Psoas muscle (tissue), 8 donors: ENCODE measurements around the gene TXN2. TPM values are rescaled to one million over a fixed set of nuclear protein-coding genes. Genes with fewer than 3 reads are reported as not detected.
"Not testable (repeated sequence)": the region's sequence is repeated elsewhere in the genome, so short reads cannot be mapped to it uniquely, and the experiment has no call there.

ENCODE experiments used
- ATAC-seq, 4 donors: fragments of 200-7000 bp; cut with Tn5 transposase; one replicate each; pipeline ENCODE4 v1.9.1; 2020; ENCODE audit warnings: moderate library complexity in 3 of 4, mild to moderate bottlenecking in 2 of 4
- DNase-seq, 2 donors: peaks; one replicate each; pipeline ENCODE4 v3.0.0-alpha.2; 2020
- H3K27ac ChIP-seq: fragments of 200-600 bp; one replicate; pipeline ENCODE4 v1.8.0; 2022
- H3K27me3 ChIP-seq, 3 donors: fragments of 200-600 bp in 1 of 3; one replicate each; pipeline versions ENCODE4 v1.6.1 to v1.8.0; 2013 to 2022; ENCODE audit warnings: low read length in 2 of 3, mild to moderate bottlenecking in 2 of 3, moderate library complexity in 1 of 3; ENCODE audit not compliant: insufficient read depth in 3 of 3
- H3K36me3 ChIP-seq, 2 donors: fragments of 200-600 bp in 1 of 2; one replicate each; pipeline versions ENCODE4 v1.6.1 to v1.8.0; 2013 to 2022; ENCODE audit warnings: low read depth in 1 of 2, mild to moderate bottlenecking in 1 of 2, moderate library complexity in 1 of 2; ENCODE audit not compliant: insufficient read depth in 1 of 2
- H3K4me1 ChIP-seq: fragments of 200-600 bp; one replicate; pipeline ENCODE4 v1.8.0; 2022
- H3K4me3 ChIP-seq: fragments of 200-600 bp; one replicate; pipeline ENCODE4 v1.8.0; 2022; ENCODE audit warnings: mild to moderate bottlenecking
- H3K9me3 ChIP-seq: fragments of 200-600 bp; one replicate; pipeline ENCODE4 v1.8.0; 2022
- CTCF ChIP-seq: fragments of 200-600 bp; IDR thresholded peaks from one replicate; pipeline ENCODE4 v1.8.0; 2022; ENCODE audit warnings: antibody characterized with exemption
- WGBS, 3 donors: extraction: QIAGEN DNeasy Blood & Tissue Kit; methylation state at CpG; one replicate each; pipeline versions ENCODE4 v1.1.6 to v1.1.7; 2013; 5-methylcytosine and 5-hydroxymethylcytosine counted together
- intact Hi-C, 2 donors: fragments of 100-400 bp; cut with DNase I; formaldehyde crosslinking; loops; one replicate each; pipeline versions ENCODE4 v1.11.0 to v1.14.2; 2022
- polyA plus RNA-seq, 3 donors: library from polyadenylated mRNA; stranded (reverse); fragments of 200-250 nt; gene quantifications; one replicate each; pipeline ENCODE4 v1.2.3, GENCODE V29; 2013
- total RNA-seq, 4 donors: library from RNA; stranded (reverse); fragmentation: NEBNext Ultra II Directional in 2 of 4; extraction: Animal tissue kit (Norgen Biotek cat#: 25700) in 2 of 4; gene quantifications; one replicate each; pipeline versions ENCODE4 v1.2.1 to v1.2.4, GENCODE V29; 2021 to 2023
- donor health status: healthy with polysubstance abuse.
- donor health status: DM: no; HTN: no; CAD: no; lungs with moderate emphysema.
- donor health status: Bipolar disorder and iron deficiency.
- donor health status: healthy.
- donor health status: DM: yes; HTN: yes; CAD: no.
- donor health status: DM: no; HTN: no; CAD: no.
- donor health status: DM: no; HTN: no; CAD: no.
- donor health status: DM: yes; HTN: yes; CAD: no.

The TXN2 gene
- total and polyA plus RNA-seq, 7 donors = 83.9 to 155 (median 115) TPM

- Histone ChIP-seq H3K36me3 (no peaks in the 10 kb centered on the region), H3K27ac (peak overlapping the region; percentile 96), H3K4me1 (peaks cover 48% of the 10 kb centered on the region), H3K4me3 (no peak overlapping the region), H3K9me3 (no peaks in the 10 kb centered on the region), H3K27me3 (no peaks in the 10 kb centered on the region)
- intact Hi-C loops = loop anchor here in 1 of 2 donors (5.0 kb wide), 2 partner anchors 35 to 65 kb away; partner anchors contain the start of gene MYH9
- TF ChIP-seq CTCF = no peak
- no peak for ATAC-seq
- no peak for DNase-seq
- 72 to 74% (median 74%) methylated on average over 9 of the region's 9 CpGs for WGBS, 3 donors
Observed at GRCh38 chr22:36452250-36452977, 29.0 kb downstream of the TXN2 start.

GRCh38 chr22:36450923-36451322, 30.5 kb downstream of the TXN2 start:
- Histone ChIP-seq H3K27ac (peak overlapping the region; percentile 96), H3K4me1 (peaks cover 46% of the 10 kb centered on the region)
- not testable (repeated sequence) for H3K4me3 ChIP-seq, DNase-seq, H3K36me3 ChIP-seq, H3K9me3 ChIP-seq, ATAC-seq, H3K27me3 ChIP-seq
- intact Hi-C loops = loop anchor here in 1 of 2 donors (5.0 kb wide), 2 partner anchors 34 to 64 kb away; partner anchors contain the start of gene MYH9
- WGBS, 3 donors = 89 to 93% (median 91%) methylated on average over 7 of the region's 7 CpGs

- no peak for TF ChIP-seq CTCF
- intact Hi-C loops = loop anchor here (5.0 kb wide), 3 partner anchors 32 to 62 kb away; partner anchors contain the start of gene MYH9 (in 1 of the 2)
- ATAC-seq (no peak), DNase-seq (no peak)
- no peak overlapping the region for H3K27ac ChIP-seq
- no peaks in the 10 kb centered on the region for H3K36me3 ChIP-seq
- H3K27me3 ChIP-seq = no peaks in the 10 kb centered on the region
- no peaks in the 10 kb centered on the region for H3K9me3 ChIP-seq
- 67 to 81% (median 76%) methylated on average over 9 to 11 of the region's 11 CpGs for WGBS, 3 donors
- H3K4me1 ChIP-seq = peaks cover 37% of the 10 kb centered on the region
- no peak overlapping the region for H3K4me3 ChIP-seq
Observed at GRCh38 chr22:36449596-36450175, 31.8 kb downstream of the TXN2 start.

GRCh38 chr22:36447632-36448031, 33.8 kb downstream of the TXN2 start:
- no peak overlapping the region for H3K27ac ChIP-seq
- no peak overlapping the region for H3K4me3 ChIP-seq
- H3K36me3 ChIP-seq = no peaks in the 10 kb centered on the region
- peaks cover 30% of the 10 kb centered on the region for H3K4me1 ChIP-seq
- no peak for TF ChIP-seq CTCF
- WGBS, 3 donors = 92 to 96% (median 94%) methylated on average over 2 of the region's 2 CpGs
- no peaks in the 10 kb centered on the region for H3K9me3 ChIP-seq
- ATAC-seq (no peak), DNase-seq (no peak)
- intact Hi-C loops = loop anchor here in 1 of 2 donors (5.0 kb wide), 1 partner anchor 35 kb away; no protein-coding TSS in a partner anchor
- no peaks in the 10 kb centered on the region for H3K27me3 ChIP-seq

GRCh38 chr22:36445158-36445668, 36.2 kb downstream of the TXN2 start:
- Histone ChIP-seq H3K4me3 (no peak overlapping the region), H3K4me1 (peaks cover 12% of the 10 kb centered on the region), H3K27ac (no peak overlapping the region), H3K36me3 (no peaks in the 10 kb centered on the region), H3K27me3 (no peaks in the 10 kb centered on the region), H3K9me3 (no peaks in the 10 kb centered on the region)
- ATAC-seq (peak in 2 of 4 donors; percentile 29 to 39), DNase-seq (peak; percentile 51 to 69)
- WGBS, 3 donors = 45 to 55% (median 48%) methylated on average over 8 of the region's 8 CpGs
- intact Hi-C loops = loop anchor here in 1 of 2 donors (5.0 kb wide), 1 partner anchor 33 kb away; no protein-coding TSS in a partner anchor
- TF ChIP-seq CTCF = no peak
